MM.1S (cell line): ENCODE results near the gene DCLK1.

ENCODE experiments used
- DNase-seq: peaks from one replicate; pipeline ENCODE4 v3.0.0-alpha.2; 2015
- H2AFZ ChIP-seq: fragments of 300-600 bp; sonication (generic); 2 replicates; pipeline ENCODE4 v1.6.0; 2016; ENCODE audit warnings: antibody characterized with exemption, low read length
- H3F3A ChIP-seq: fragments of 300-600 bp; sonication (generic); 2 replicates; pipeline ENCODE4 v1.6.1; 2016; ENCODE audit warnings: mild to moderate bottlenecking, antibody characterized with exemption, low read length, moderate library complexity, mixed read lengths; ENCODE audit not compliant: insufficient read depth
- H3K27ac ChIP-seq: fragments of 300-600 bp; sonication (generic); 2 replicates; pipeline ENCODE4 v1.5.1; 2016; ENCODE audit warnings: mild to moderate bottlenecking, low read length
- H3K27me3 ChIP-seq: fragments of 300-600 bp; sonication (generic); replicated peaks from 2 replicates; pipeline ENCODE4 v1.6.0; 2016; ENCODE audit warnings: low read length; ENCODE audit not compliant: insufficient read depth
- H3K36me3 ChIP-seq: fragments of 300-600 bp; sonication (generic); replicated peaks from 2 replicates; pipeline ENCODE4 v1.6.1; 2016; ENCODE audit warnings: mild to moderate bottlenecking, low read length, mixed read lengths; ENCODE audit not compliant: insufficient read depth
- H3K4me1 ChIP-seq: fragments of 300-600 bp; sonication (generic); 2 replicates; pipeline ENCODE4 v1.6.1; 2016; ENCODE audit warnings: low read length, mixed read lengths
- H3K4me2 ChIP-seq: fragments of 300-600 bp; sonication (generic); 2 replicates; pipeline ENCODE4 v1.6.0; 2016; ENCODE audit warnings: low read depth, low read length
- H3K4me3 ChIP-seq: fragments of 300-600 bp; sonication (generic); 2 replicates; pipeline ENCODE4 v1.5.1; 2016; ENCODE audit warnings: low read length, mixed read lengths
- H3K79me2 ChIP-seq: fragments of 300-600 bp; sonication (generic); 2 replicates; pipeline ENCODE4 v1.6.1; 2016; ENCODE audit warnings: mixed run types, low read length, mixed read lengths
- H3K9ac ChIP-seq: fragments of 300-600 bp; sonication (generic); 2 replicates; pipeline ENCODE4 v1.6.1; 2016; ENCODE audit warnings: low read length, mixed read lengths
- H3K9me2 ChIP-seq: fragments of 300-600 bp; sonication (generic); replicated peaks from 2 replicates; pipeline ENCODE4 v1.6.1; 2016; ENCODE audit warnings: mild to moderate bottlenecking, low read length, mixed read lengths; ENCODE audit not compliant: insufficient read depth
- H3K9me3 ChIP-seq: fragments of 300-600 bp; sonication (generic); replicated peaks from 2 replicates; pipeline ENCODE4 v1.6.1; 2016; ENCODE audit warnings: mild to moderate bottlenecking, low read length, mixed read lengths; ENCODE audit not compliant: insufficient read depth
- H4K20me1 ChIP-seq: fragments of 300-600 bp; sonication (generic); 2 replicates; pipeline ENCODE4 v1.6.1; 2016; ENCODE audit warnings: mild to moderate bottlenecking, low read length, moderate library complexity, mixed read lengths; ENCODE audit not compliant: insufficient read depth
- EZH2 ChIP-seq: fragments of 300-600 bp; sonication (generic); optimal IDR thresholded peaks from 2 replicates; pipeline ENCODE3; 2017; ENCODE audit warnings: low read depth, mild to moderate bottlenecking, antibody characterized with exemption, low read length, mixed read lengths
- EZH2phosphoT487 ChIP-seq: fragments of 300-600 bp; sonication (generic); IDR thresholded peaks from 2 replicates; pipeline ENCODE4 v1.6.1; 2018; ENCODE audit warnings: antibody characterized with exemption, low read length
- TF ChIP-seq, protein P1 (sequence below): fragments of 300-600 bp; sonication (generic); IDR thresholded peaks from 2 replicates; pipeline ENCODE4 v1.5.1; 2016; ENCODE audit warnings: antibody characterized with exemption, low read length, mixed read lengths

DCLK1 gene

GRCh38 chr13:36028359-36029025, 102.7 kb downstream of the DCLK1 start:
- H3K9ac ChIP-seq, result no peak overlapping the region
- no peaks in the 10 kb centered on the region for H3K9me2 ChIP-seq
- no peak overlapping the region for H3K27ac ChIP-seq
- H3F3A ChIP-seq, result no peaks in the 10 kb centered on the region
- DNase-seq, result no peak
- H4K20me1 ChIP-seq, result no peaks in the 10 kb centered on the region
- H2AFZ ChIP-seq, result no peak overlapping the region
- TF ChIP-seq, protein P1, sequence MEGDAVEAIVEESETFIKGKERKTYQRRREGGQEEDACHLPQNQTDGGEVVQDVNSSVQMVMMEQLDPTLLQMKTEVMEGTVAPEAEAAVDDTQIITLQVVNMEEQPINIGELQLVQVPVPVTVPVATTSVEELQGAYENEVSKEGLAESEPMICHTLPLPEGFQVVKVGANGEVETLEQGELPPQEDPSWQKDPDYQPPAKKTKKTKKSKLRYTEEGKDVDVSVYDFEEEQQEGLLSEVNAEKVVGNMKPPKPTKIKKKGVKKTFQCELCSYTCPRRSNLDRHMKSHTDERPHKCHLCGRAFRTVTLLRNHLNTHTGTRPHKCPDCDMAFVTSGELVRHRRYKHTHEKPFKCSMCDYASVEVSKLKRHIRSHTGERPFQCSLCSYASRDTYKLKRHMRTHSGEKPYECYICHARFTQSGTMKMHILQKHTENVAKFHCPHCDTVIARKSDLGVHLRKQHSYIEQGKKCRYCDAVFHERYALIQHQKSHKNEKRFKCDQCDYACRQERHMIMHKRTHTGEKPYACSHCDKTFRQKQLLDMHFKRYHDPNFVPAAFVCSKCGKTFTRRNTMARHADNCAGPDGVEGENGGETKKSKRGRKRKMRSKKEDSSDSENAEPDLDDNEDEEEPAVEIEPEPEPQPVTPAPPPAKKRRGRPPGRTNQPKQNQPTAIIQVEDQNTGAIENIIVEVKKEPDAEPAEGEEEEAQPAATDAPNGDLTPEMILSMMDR, result no peak
- no peak for TF ChIP-seq EZH2
- no peak for TF ChIP-seq EZH2phosphoT487
- no peaks in the 10 kb centered on the region for H3K36me3 ChIP-seq
- no peaks in the 10 kb centered on the region for H3K27me3 ChIP-seq
- no peaks in the 10 kb centered on the region for H3K4me1 ChIP-seq
- H3K79me2 ChIP-seq, result no peaks in the 10 kb centered on the region
- H3K9me3 ChIP-seq, result no peaks in the 10 kb centered on the region
- no peak overlapping the region for H3K4me3 ChIP-seq
- H3K4me2 ChIP-seq, result no peak overlapping the region

DNA sequence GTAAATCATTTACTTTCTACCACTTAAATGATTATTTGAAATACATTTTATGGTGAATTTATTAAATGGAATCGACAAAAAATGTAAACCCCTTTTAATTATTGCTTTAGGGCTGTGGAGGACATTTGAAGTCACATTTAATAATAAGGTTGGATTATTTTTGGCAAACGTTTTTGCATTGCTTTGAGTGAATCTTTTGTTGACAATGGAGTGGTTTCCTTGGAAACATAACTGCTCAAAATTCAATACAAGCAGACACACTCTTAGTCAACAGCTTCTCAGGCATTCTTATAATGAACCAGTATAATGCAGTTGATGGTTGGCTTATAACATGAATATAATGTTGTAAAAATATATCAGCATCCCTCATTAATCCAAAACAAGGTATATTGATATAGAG, 104.7 kb downstream of the DCLK1 start:
- DNase-seq, result no peak
- H3K27ac ChIP-seq, result no peak overlapping the region
- H3K9ac ChIP-seq, result no peak overlapping the region
- no peaks in the 10 kb centered on the region for H3F3A ChIP-seq
- H3K4me2 ChIP-seq, result no peak overlapping the region
- H3K4me1 ChIP-seq, result no peaks in the 10 kb centered on the region
- no peak overlapping the region for H3K4me3 ChIP-seq
- H4K20me1 ChIP-seq, result no peaks in the 10 kb centered on the region
- H3K27me3 ChIP-seq, result no peaks in the 10 kb centered on the region
- H3K9me2 ChIP-seq, result no peaks in the 10 kb centered on the region
- H3K79me2 ChIP-seq, result no peaks in the 10 kb centered on the region
- TF ChIP-seq, protein P1, result no peak
- TF ChIP-seq EZH2phosphoT487 (no peak), EZH2 (no peak)
- no peak overlapping the region for H2AFZ ChIP-seq
- no peaks in the 10 kb centered on the region for H3K9me3 ChIP-seq
- H3K36me3 ChIP-seq, result no peaks in the 10 kb centered on the region

GRCh38 chr13:36014763-36015162, 116.4 kb downstream of the DCLK1 start:
- DNase-seq, result no peak
- no peak overlapping the region for H3K4me3 ChIP-seq
- no peaks in the 10 kb centered on the region for H4K20me1 ChIP-seq
- no peaks in the 10 kb centered on the region for H3K36me3 ChIP-seq
- no peak overlapping the region for H2AFZ ChIP-seq
- H3K27ac ChIP-seq, result no peak overlapping the region
- no peaks in the 10 kb centered on the region for H3K9me3 ChIP-seq
- H3K4me2 ChIP-seq, result no peak overlapping the region
- TF ChIP-seq, protein P1, result no peak
- TF ChIP-seq EZH2phosphoT487 (no peak), EZH2 (no peak)
- H3K4me1 ChIP-seq, result no peaks in the 10 kb centered on the region
- H3F3A ChIP-seq, result no peaks in the 10 kb centered on the region
- no peaks in the 10 kb centered on the region for H3K27me3 ChIP-seq
- H3K9me2 ChIP-seq, result no peaks in the 10 kb centered on the region
- no peak overlapping the region for H3K9ac ChIP-seq
- no peaks in the 10 kb centered on the region for H3K79me2 ChIP-seq
